Mammary epithelial cell (primary cell): ENCODE data around the gene C11orf58.

ENCODE experiments used
- EZH2 ChIP-seq: IDR thresholded peaks from 2 replicates; pipeline ENCODE4 v1.6.1; 2012; ENCODE audit warnings: low read length, inconsistent platforms, borderline replicate concordance
- TF ChIP-seq, protein P1 (sequence below), 2 donors: IDR thresholded peaks in 1 of 2; conservative IDR thresholded peaks in 1 of 2; 2 replicates each; pipeline ENCODE4 v1.5.1; 2011 to 2012; ENCODE audit warnings: inconsistent platforms in 2 of 2, low read length in 2 of 2, mild to moderate bottlenecking in 2 of 2, control low read depth in 1 of 2, low read depth in 1 of 2; ENCODE audit not compliant: insufficient read depth in 1 of 2; ENCODE audit errors: extremely low read depth in 1 of 2

DNA sequence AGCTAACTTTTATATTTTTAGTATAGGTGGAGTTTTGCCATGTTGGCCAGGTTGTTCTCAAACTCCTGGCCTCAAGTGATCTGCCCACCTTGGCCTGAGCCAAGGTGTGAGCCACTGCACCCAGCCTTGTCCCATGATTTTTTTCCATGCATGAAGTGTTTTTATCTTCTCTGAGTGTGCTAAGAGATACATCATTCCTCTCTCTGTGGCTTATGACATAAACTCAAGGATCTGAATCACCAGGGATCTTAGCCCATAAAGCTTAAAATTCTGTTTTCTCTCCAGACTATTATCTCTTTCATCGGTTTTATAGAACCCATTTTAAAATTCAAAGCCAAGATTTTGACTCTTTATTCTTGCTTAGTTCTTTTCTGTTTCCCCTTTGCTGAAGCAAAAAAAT lies 48.4 kb upstream of the C11orf58 start:
- TF ChIP-seq, protein P1, sequence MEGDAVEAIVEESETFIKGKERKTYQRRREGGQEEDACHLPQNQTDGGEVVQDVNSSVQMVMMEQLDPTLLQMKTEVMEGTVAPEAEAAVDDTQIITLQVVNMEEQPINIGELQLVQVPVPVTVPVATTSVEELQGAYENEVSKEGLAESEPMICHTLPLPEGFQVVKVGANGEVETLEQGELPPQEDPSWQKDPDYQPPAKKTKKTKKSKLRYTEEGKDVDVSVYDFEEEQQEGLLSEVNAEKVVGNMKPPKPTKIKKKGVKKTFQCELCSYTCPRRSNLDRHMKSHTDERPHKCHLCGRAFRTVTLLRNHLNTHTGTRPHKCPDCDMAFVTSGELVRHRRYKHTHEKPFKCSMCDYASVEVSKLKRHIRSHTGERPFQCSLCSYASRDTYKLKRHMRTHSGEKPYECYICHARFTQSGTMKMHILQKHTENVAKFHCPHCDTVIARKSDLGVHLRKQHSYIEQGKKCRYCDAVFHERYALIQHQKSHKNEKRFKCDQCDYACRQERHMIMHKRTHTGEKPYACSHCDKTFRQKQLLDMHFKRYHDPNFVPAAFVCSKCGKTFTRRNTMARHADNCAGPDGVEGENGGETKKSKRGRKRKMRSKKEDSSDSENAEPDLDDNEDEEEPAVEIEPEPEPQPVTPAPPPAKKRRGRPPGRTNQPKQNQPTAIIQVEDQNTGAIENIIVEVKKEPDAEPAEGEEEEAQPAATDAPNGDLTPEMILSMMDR (conservative IDR thresholded peaks at IDR 0.05 in 1 of 2, IDR thresholded peaks at IDR 0.05 in 1 of 2; ENCODE audit: extremely low read depth in 1 of 2, insufficient read depth in 1 of 2, low read depth in 1 of 2, low read length in 2 of 2) = no peak
- TF ChIP-seq EZH2 = no peak
